ENCODE data around the gene CDK6.

CDK6 gene

GRCh38 chr7:92736870-92737269 is 99.5 kb downstream of the CDK6 start:
- no peak for DNase-seq (ENCODE audit: low read depth, low spot score)

- DNase-seq (ENCODE audit: low read depth, low spot score), result no peak
These were observed 100.7 kb downstream of the CDK6 start for GRCh38 chr7:92735707-92736106.

GRCh38 chr7:92732316-92733036 is 103.9 kb downstream of the CDK6 start:
- DNase-seq (ENCODE audit: low read depth, low spot score), result no peak

GRCh38 chr7:92731335-92732063 is 104.9 kb downstream of the CDK6 start:
- DNase-seq (ENCODE audit: low read depth, low spot score), result no peak

GRCh38 chr7:92730808-92731207 is 105.6 kb downstream of the CDK6 start:
- DNase-seq (ENCODE audit: low read depth, low spot score), result no peak

- no peak for DNase-seq (ENCODE audit: low read depth, low spot score)
These were observed 106.6 kb downstream of the CDK6 start for GRCh38 chr7:92729751-92730150.

- DNase-seq (ENCODE audit: low read depth, low spot score), result no peak
These were observed 107.2 kb downstream of the CDK6 start for GRCh38 chr7:92729172-92729571.

- no peak for DNase-seq (ENCODE audit: low read depth, low spot score)
These were observed 108.6 kb downstream of the CDK6 start for GRCh38 chr7:92727755-92728154.

- DNase-seq (ENCODE audit: low read depth, low spot score), result no peak
These were observed 111.0 kb downstream of the CDK6 start for GRCh38 chr7:92725161-92725925.

GRCh38 chr7:92723943-92724342 is 112.4 kb downstream of the CDK6 start:
- DNase-seq (ENCODE audit: low read depth, low spot score), result no peak

- DNase-seq (ENCODE audit: low read depth, low spot score), result no peak
These were observed 113.2 kb downstream of the CDK6 start for GRCh38 chr7:92723205-92723604.

- no peak for DNase-seq (ENCODE audit: low read depth, low spot score)
These were observed 113.8 kb downstream of the CDK6 start for GRCh38 chr7:92722541-92722940.

GRCh38 chr7:92720604-92721350 is 115.6 kb downstream of the CDK6 start:
- DNase-seq (ENCODE audit: low read depth, low spot score), result no peak

- no peak for DNase-seq (ENCODE audit: low read depth, low spot score)
These were observed 118.2 kb downstream of the CDK6 start for GRCh38 chr7:92717993-92718716.

GRCh38 chr7:92717623-92717992 is 118.8 kb downstream of the CDK6 start:
- no peak for DNase-seq (ENCODE audit: low read depth, low spot score)

- no peak for DNase-seq (ENCODE audit: low read depth, low spot score)
These were observed 119.4 kb downstream of the CDK6 start for GRCh38 chr7:92716825-92717580.

- DNase-seq (ENCODE audit: low read depth, low spot score), result no peak
These were observed 120.4 kb downstream of the CDK6 start for GRCh38 chr7:92715963-92716362.

- DNase-seq (ENCODE audit: low read depth, low spot score), result no peak
These were observed 121.6 kb downstream of the CDK6 start for GRCh38 chr7:92714767-92715166.

GRCh38 chr7:92714280-92714679 is 122.1 kb downstream of the CDK6 start:
- DNase-seq (ENCODE audit: low read depth, low spot score), result no peak

GRCh38 chr7:92709912-92710311 is 126.5 kb downstream of the CDK6 start:
- no peak for DNase-seq (ENCODE audit: low read depth, low spot score)

Data from brain pericyte (primary cell).